Stimulated activated naive CD8-positive, alpha-beta T cell treated with anti-CD3 and anti-CD28 coated beads, Interleukin-15, Interleukin-2, amounts not matched to agents 100 U/mL and 50 U/mL, for 24 hours (primary cell): ENCODE results near the gene OSBPL2.

Source experiments
- ATAC-seq: fragments of 150-1000 bp; cut with Tn5 transposase; one replicate; pipeline ENCODE4 v1.10.0; 2021
- DNase-seq: peaks from one replicate; pipeline ENCODE4 v3.0.0; 2021

The OSBPL2 gene

GRCh38 chr20:62302341-62303061 is 64.2 kb downstream of the OSBPL2 start, which contains the start of gene ADRM1:
TSS of gene ADRM1 (plus strand) at chr20:62302997. CDS start at chr20:62303569, 572 bp downstream.
- peak; percentile 96 for DNase-seq
- peak; percentile 81 for ATAC-seq

- no peak for DNase-seq
- ATAC-seq, result no peak
Observed at GRCh38 chr20:62303062-62303339, 64.7 kb downstream of the OSBPL2 start.

- no peak for ATAC-seq
- peak; percentile 25 for DNase-seq
Observed at GRCh38 chr20:62303340-62304226, 65.3 kb downstream of the OSBPL2 start.

GRCh38 chr20:62304331-62305148 is 66.2 kb downstream of the OSBPL2 start:
- ATAC-seq, result no peak
- no peak for DNase-seq

- no peak for ATAC-seq
Observed at GRCh38 chr20:62305149-62305764, 66.9 kb downstream of the OSBPL2 start.

GRCh38 chr20:62305765-62306413 is 67.6 kb downstream of the OSBPL2 start:
- no peak for ATAC-seq
- no peak for DNase-seq

More at GRCh38 chr20:62305149-62305764, 66.9 kb downstream of the OSBPL2 start:
- no peak for DNase-seq

GRCh38 chr20:62306414-62307187 is 68.3 kb downstream of the OSBPL2 start:
- ATAC-seq, result no peak

GRCh38 chr20:62307226-62308101 is 69.1 kb downstream of the OSBPL2 start:
- DNase-seq (no peak), ATAC-seq (no peak)

More at GRCh38 chr20:62306414-62307187, 68.3 kb downstream of the OSBPL2 start:
- no peak for DNase-seq

GRCh38 chr20:62308102-62308822 is 69.9 kb downstream of the OSBPL2 start:
- DNase-seq, result no peak

GRCh38 chr20:62309198-62309944 is 71.0 kb downstream of the OSBPL2 start:
- no peak for DNase-seq
- ATAC-seq, result no peak

More at GRCh38 chr20:62308102-62308822, 69.9 kb downstream of the OSBPL2 start:
- ATAC-seq, result no peak

GRCh38 chr20:62309947-62310756 is 71.8 kb downstream of the OSBPL2 start:
- no peak for ATAC-seq
- no peak for DNase-seq

GRCh38 chr20:62310757-62311121 is 72.4 kb downstream of the OSBPL2 start:
- ATAC-seq (no peak), DNase-seq (no peak)

GRCh38 chr20:62311150-62311549 is 72.8 kb downstream of the OSBPL2 start:
- ATAC-seq (no peak), DNase-seq (no peak)

- DNase-seq (no peak), ATAC-seq (no peak)
Observed at GRCh38 chr20:62311832-62312661, 73.7 kb downstream of the OSBPL2 start.

GRCh38 chr20:62312662-62312977 is 74.3 kb downstream of the OSBPL2 start:
- no peak for DNase-seq
- ATAC-seq, result no peak

- DNase-seq (no peak), ATAC-seq (no peak)
Observed at GRCh38 chr20:62313021-62313420, 74.7 kb downstream of the OSBPL2 start.
